ENCODE data around the gene YTHDF2. TPM values are rescaled to one million over a fixed set of nuclear protein-coding genes. Genes with fewer than 3 reads are reported as not detected.
A peak's percentile ranks its signal among the peaks of the same experiment; 100 is the strongest.

The YTHDF2 gene
- total RNA-seq, 1 experiment from 2014 or later = 126 TPM

DNA sequence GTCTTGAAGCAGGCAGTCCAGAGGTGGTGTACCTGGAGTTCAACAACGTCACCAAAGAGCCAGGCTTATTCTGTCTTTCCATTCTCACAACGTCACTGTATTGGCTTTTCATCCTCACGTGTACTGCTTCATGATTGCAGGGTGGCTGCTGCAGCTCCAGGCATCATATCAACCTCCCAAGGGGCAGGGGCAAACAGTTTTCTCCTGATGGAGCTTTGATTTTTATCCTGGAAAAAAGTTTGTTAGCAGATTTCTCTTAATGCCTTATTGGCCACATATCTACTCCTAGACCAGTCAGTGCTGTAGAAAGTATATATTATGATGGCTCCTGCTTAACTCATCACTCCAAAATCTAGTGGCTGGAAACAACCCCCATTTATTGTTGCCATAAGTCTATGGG lies 66.9 kb downstream of the YTHDF2 start:
- ChIA-PET POLR2A (no interaction called here), CTCF (interaction anchor here (4.5 kb wide), 1 partner anchor 74 kb away, joined by 18 read pairs; no protein-coding TSS in a partner anchor)
- Mint-ChIP-seq H3K27ac (no peak overlapping the region), H3K36me3 (peaks cover 3% of the 10 kb centered on the region), H3K9me3 (peaks cover 8% of the 10 kb centered on the region), H3K27me3 (ENCODE audit: low read depth) (no peaks in the 10 kb centered on the region), H3K4me3 (no peak overlapping the region), H3K4me1 (peaks cover 33% of the 10 kb centered on the region)
- no peak for TF ChIP-seq GABPB1 (CRISPR knock-in tag; IDR thresholded peaks at IDR 0.05)
- peak; percentile 88 for TF ChIP-seq GTF2I (CRISPR knock-in tag; conservative IDR thresholded peaks at IDR 0.05)
- ATAC-seq = no peak
- no peak for DNase-seq (ENCODE audit: low spot score)

GRCh38 chr1:28804071-28804470 lies 67.3 kb downstream of the YTHDF2 start:
- DNase-seq (ENCODE audit: low spot score) = no peak
- no peak overlapping the region for H3K27ac Mint-ChIP-seq
- H3K9me3 Mint-ChIP-seq = peaks cover 8% of the 10 kb centered on the region
- no peak overlapping the region for H3K4me3 Mint-ChIP-seq
- H3K4me1 Mint-ChIP-seq = peaks cover 33% of the 10 kb centered on the region
- no peak for TF ChIP-seq MYBL2 (CRISPR knock-in tag; IDR thresholded peaks at IDR 0.05)
- no peaks in the 10 kb centered on the region for H3K27me3 Mint-ChIP-seq (ENCODE audit: low read depth)
- CTCF ChIA-PET = no interaction called here
- peaks cover 3% of the 10 kb centered on the region for H3K36me3 Mint-ChIP-seq
- no peak for ATAC-seq
- POLR2A ChIA-PET = interaction anchor here (0.7 kb wide), 1 partner anchor 488 kb away, joined by 3 read pairs; no protein-coding TSS in a partner anchor

DNA sequence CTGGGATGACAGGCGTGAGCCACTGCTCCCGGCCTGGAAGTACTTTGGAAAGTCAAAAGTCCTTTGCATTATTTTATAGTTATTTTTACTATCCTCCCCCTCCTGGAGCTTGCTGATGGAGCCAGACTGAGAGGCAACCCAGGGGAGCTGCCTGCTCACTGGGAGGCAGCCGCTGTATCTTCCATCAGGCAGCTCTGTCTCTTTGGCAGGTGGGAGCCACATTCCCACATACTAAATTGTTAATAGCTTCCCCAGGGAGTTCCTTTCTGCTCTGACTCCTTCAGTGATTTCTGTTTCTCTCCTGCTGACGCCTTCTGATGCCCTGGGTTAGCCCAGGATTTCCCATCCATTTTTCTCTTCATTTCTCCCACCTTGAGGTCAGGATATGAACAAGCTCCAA lies 70.3 kb downstream of the YTHDF2 start:
- no peak for TF ChIP-seq GRHL2 (CRISPR knock-in tag; IDR thresholded peaks at IDR 0.05; ENCODE audit: insufficient replicate concordance, severe bottlenecking)
- TF ChIP-seq ZNF423 (CRISPR knock-in tag; IDR thresholded peaks at IDR 0.05) = peak; percentile 94
- Mint-ChIP-seq H3K36me3 (peaks cover 3% of the 10 kb centered on the region), H3K27me3 (ENCODE audit: low read depth) (peaks cover 21% of the 10 kb centered on the region), H3K9me3 (peaks cover 8% of the 10 kb centered on the region), H3K27ac (peak overlapping the region; percentile 50), H3K4me3 (no peak overlapping the region), H3K4me1 (peaks cover 25% of the 10 kb centered on the region)
- ATAC-seq = no peak; the same call in 1 of the 2 replicates
- no peak for DNase-seq (ENCODE audit: low spot score)
- ChIA-PET POLR2A (no interaction called here), CTCF (interaction anchor here (1.0 to 1.1 kb wide), 5 partner anchors 9 to 75 kb away, joined by 3 to 6 read pairs (median 3); partner anchors contain the start of gene YTHDF2)

GRCh38 chr1:28807986-28808385 lies 71.2 kb downstream of the YTHDF2 start:
- Mint-ChIP-seq H3K4me3 (no peak overlapping the region), H3K27ac (no peak overlapping the region), H3K27me3 (ENCODE audit: low read depth) (peaks cover 28% of the 10 kb centered on the region), H3K4me1 (peaks cover 29% of the 10 kb centered on the region), H3K9me3 (peaks cover 8% of the 10 kb centered on the region), H3K36me3 (peaks cover 6% of the 10 kb centered on the region)
- DNase-seq (ENCODE audit: low spot score) (no peak), ATAC-seq (no peak)
- TF ChIP-seq, protein P1, sequence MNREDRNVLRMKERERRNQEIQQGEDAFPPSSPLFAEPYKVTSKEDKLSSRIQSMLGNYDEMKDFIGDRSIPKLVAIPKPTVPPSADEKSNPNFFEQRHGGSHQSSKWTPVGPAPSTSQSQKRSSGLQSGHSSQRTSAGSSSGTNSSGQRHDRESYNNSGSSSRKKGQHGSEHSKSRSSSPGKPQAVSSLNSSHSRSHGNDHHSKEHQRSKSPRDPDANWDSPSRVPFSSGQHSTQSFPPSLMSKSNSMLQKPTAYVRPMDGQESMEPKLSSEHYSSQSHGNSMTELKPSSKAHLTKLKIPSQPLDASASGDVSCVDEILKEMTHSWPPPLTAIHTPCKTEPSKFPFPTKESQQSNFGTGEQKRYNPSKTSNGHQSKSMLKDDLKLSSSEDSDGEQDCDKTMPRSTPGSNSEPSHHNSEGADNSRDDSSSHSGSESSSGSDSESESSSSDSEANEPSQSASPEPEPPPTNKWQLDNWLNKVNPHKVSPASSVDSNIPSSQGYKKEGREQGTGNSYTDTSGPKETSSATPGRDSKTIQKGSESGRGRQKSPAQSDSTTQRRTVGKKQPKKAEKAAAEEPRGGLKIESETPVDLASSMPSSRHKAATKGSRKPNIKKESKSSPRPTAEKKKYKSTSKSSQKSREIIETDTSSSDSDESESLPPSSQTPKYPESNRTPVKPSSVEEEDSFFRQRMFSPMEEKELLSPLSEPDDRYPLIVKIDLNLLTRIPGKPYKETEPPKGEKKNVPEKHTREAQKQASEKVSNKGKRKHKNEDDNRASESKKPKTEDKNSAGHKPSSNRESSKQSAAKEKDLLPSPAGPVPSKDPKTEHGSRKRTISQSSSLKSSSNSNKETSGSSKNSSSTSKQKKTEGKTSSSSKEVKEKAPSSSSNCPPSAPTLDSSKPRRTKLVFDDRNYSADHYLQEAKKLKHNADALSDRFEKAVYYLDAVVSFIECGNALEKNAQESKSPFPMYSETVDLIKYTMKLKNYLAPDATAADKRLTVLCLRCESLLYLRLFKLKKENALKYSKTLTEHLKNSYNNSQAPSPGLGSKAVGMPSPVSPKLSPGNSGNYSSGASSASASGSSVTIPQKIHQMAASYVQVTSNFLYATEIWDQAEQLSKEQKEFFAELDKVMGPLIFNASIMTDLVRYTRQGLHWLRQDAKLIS (CRISPR knock-in tag; IDR thresholded peaks at IDR 0.05; ENCODE audit: borderline replicate concordance) = no peak
- TF ChIP-seq KAT7 (CRISPR knock-in tag; IDR thresholded peaks at IDR 0.05; ENCODE audit: borderline replicate concordance) = no peak
- TF ChIP-seq ZNF532 (CRISPR knock-in tag; IDR thresholded peaks at IDR 0.05; ENCODE audit: borderline replicate concordance) = no peak
- no peak for TF ChIP-seq NR1H2 (CRISPR knock-in tag; IDR thresholded peaks at IDR 0.05)
- no peak for TF ChIP-seq NFYB (CRISPR knock-in tag; conservative IDR thresholded peaks at IDR 0.05; ENCODE audit: low read depth)
- no peak for TF ChIP-seq FOXP4 (CRISPR knock-in tag; IDR thresholded peaks at IDR 0.05)
- no peak for TF ChIP-seq SP1 (CRISPR knock-in tag; conservative IDR thresholded peaks at IDR 0.05)
- TF ChIP-seq HMGA2 (CRISPR knock-in tag; IDR thresholded peaks at IDR 0.05) = no peak
- no peak for TF ChIP-seq ZMAT4 (CRISPR knock-in tag; IDR thresholded peaks at IDR 0.05)
- CTCF ChIA-PET = interaction anchor here (1.1 kb wide), 1 partner anchor 23 kb away, joined by 3 read pairs; no protein-coding TSS in a partner anchor
- POLR2A ChIA-PET = no interaction called here

All from WTC11 (cell line).